MCF 10A (cell line): Measurements from ENCODE around the gene UBIAD1. TPM values are rescaled to one million over a fixed set of nuclear protein-coding genes. Genes with fewer than 3 reads are reported as not detected.

ENCODE experiments used
- BruUV-seq: library from RNA; stranded (reverse); fragments of 400-500 nt; replicated peaks from 2 replicates; lab custom pipeline; 2021; lab: Mats Ljungman, UMichigan
- CTCF ChIA-PET: fragments of 300-600 bp; sonication (Branson Sonifier 250); formaldehyde crosslinking; extraction: SDS; loops from one replicate; lab custom pipeline; 2021; ENCODE audit warnings: antibody characterized with exemption, inconsistent platforms; lab: Yijun Ruan, JAX
- POLR2A ChIA-PET: fragments of 300-600, 350-650 bp; sonication (Branson Sonifier 250); formaldehyde crosslinking; extraction: SDS; loops from one replicate; lab custom pipeline; 2020; ENCODE audit warnings: antibody characterized with exemption, inconsistent platforms; lab: Yijun Ruan, JAX
- DNase-seq: peaks from one replicate; pipeline ENCODE4 v3.0.0-alpha.2; 2018; ENCODE audit not compliant: unreplicated experiment
- H3K27ac Mint-ChIP-seq: one replicate; pipeline ENCODE4 v1.8.0; 2022; ENCODE audit warnings: mild to moderate bottlenecking, low read depth, mixed read lengths; ENCODE audit not compliant: unreplicated experiment
- H3K27me3 Mint-ChIP-seq: one replicate; pipeline ENCODE4 v1.8.0; 2022; ENCODE audit warnings: mixed read lengths; ENCODE audit not compliant: insufficient read depth, unreplicated experiment
- H3K36me3 Mint-ChIP-seq: one replicate; pipeline ENCODE4 v1.8.0; 2022; ENCODE audit warnings: mild to moderate bottlenecking, moderate library complexity, mixed read lengths; ENCODE audit not compliant: insufficient read depth, unreplicated experiment
- H3K4me1 Mint-ChIP-seq: one replicate; pipeline ENCODE4 v1.8.0; 2022; ENCODE audit warnings: mixed read lengths; ENCODE audit not compliant: insufficient read depth, unreplicated experiment
- H3K4me3 Mint-ChIP-seq: one replicate; pipeline ENCODE4 v1.8.0; 2022; ENCODE audit warnings: mild to moderate bottlenecking, moderate library complexity, mixed read lengths; ENCODE audit not compliant: unreplicated experiment
- H3K9me3 Mint-ChIP-seq: one replicate; pipeline ENCODE4 v1.8.0; 2022; ENCODE audit warnings: mixed read lengths; ENCODE audit not compliant: unreplicated experiment
- CTCF ChIP-seq: fragments of 200-600 bp; IDR thresholded peaks from one replicate; pipeline ENCODE4 v1.8.0; 2022; ENCODE audit warnings: antibody characterized with exemption, mild to moderate bottlenecking; ENCODE audit not compliant: unreplicated experiment
- intact Hi-C: fragments of 100-400 bp; cut with micrococcal nuclease; formaldehyde crosslinking; loops from 2 replicates; pipeline ENCODE4 v1.14.1; 2022
- total RNA-seq: library from RNA; stranded (reverse); gene quantifications from 2 replicates; pipeline ENCODE4 v1.2.3, GENCODE V29; 2022

The UBIAD1 gene
- total RNA-seq, 1 experiment from 2014 or later: 23.2 TPM

- no peaks in the 10 kb centered on the region for H3K4me1 Mint-ChIP-seq
- no peak for TF ChIP-seq CTCF
- no TSS peak for BruUV-seq
- no peak overlapping the region for H3K27ac Mint-ChIP-seq
- H3K27me3 Mint-ChIP-seq: peaks cover 41% of the 10 kb centered on the region
- DNase-seq: no peak
- POLR2A ChIA-PET: interaction anchor here (0.6 to 0.9 kb wide), 2 partner anchors 19 to 281 kb away, joined by 3 read pairs; no protein-coding TSS in a partner anchor
- H3K9me3 Mint-ChIP-seq: no peaks in the 10 kb centered on the region
- H3K4me3 Mint-ChIP-seq: no peak overlapping the region
- intact Hi-C loops: no loop called here
- CTCF ChIA-PET: interaction anchor here (1.2 kb wide), 1 partner anchor 10 kb away, joined by 5 read pairs; no protein-coding TSS in a partner anchor
- H3K36me3 Mint-ChIP-seq: no peaks in the 10 kb centered on the region
Observed at GRCh38 chr1:11330411-11330810, 57.4 kb downstream of the UBIAD1 start.

- Mint-ChIP-seq H3K4me3 (no peak overlapping the region), H3K4me1 (no peaks in the 10 kb centered on the region), H3K27me3 (peaks cover 38% of the 10 kb centered on the region), H3K9me3 (no peaks in the 10 kb centered on the region), H3K27ac (no peak overlapping the region), H3K36me3 (no peaks in the 10 kb centered on the region)
- BruUV-seq: no TSS peak
- ChIA-PET POLR2A (interaction anchor here (0.6 to 0.9 kb wide), 2 partner anchors 20 to 280 kb away, joined by 3 read pairs; no protein-coding TSS in a partner anchor), CTCF (interaction anchor here (0.6 to 1.2 kb wide), 4 partner anchors 8 to 349 kb away, joined by 3 to 5 read pairs (median 3); no protein-coding TSS in a partner anchor)
- no peak for DNase-seq
- TF ChIP-seq CTCF: no peak
- intact Hi-C loops: no loop called here
Observed at GRCh38 chr1:11331036-11331944, 58.3 kb downstream of the UBIAD1 start.

- Mint-ChIP-seq H3K4me1 (no peaks in the 10 kb centered on the region), H3K4me3 (no peak overlapping the region), H3K9me3 (no peaks in the 10 kb centered on the region), H3K27me3 (peaks cover 33% of the 10 kb centered on the region), H3K27ac (no peak overlapping the region), H3K36me3 (no peaks in the 10 kb centered on the region)
- DNase-seq: no peak
- intact Hi-C loops: no loop called here
- ChIA-PET CTCF (interaction anchor here (0.7 to 0.8 kb wide), 2 partner anchors 235 to 350 kb away, joined by 3 read pairs; no protein-coding TSS in a partner anchor), POLR2A (no interaction called here)
- BruUV-seq: no TSS peak
- no peak for TF ChIP-seq CTCF
Observed at GRCh38 chr1:11331945-11332546, 59.0 kb downstream of the UBIAD1 start.

GRCh38 chr1:11333631-11334030 lies 60.6 kb downstream of the UBIAD1 start:
- intact Hi-C loops: no loop called here

More at GRCh38 chr1:11333631-11334030, 60.6 kb downstream of the UBIAD1 start:
- ChIA-PET POLR2A (no interaction called here), CTCF (interaction anchor here (0.7 kb wide), 1 partner anchor 13 kb away, joined by 4 read pairs; no protein-coding TSS in a partner anchor)
- Mint-ChIP-seq H3K36me3 (no peaks in the 10 kb centered on the region), H3K4me1 (no peaks in the 10 kb centered on the region), H3K27ac (no peak overlapping the region), H3K27me3 (peaks cover 19% of the 10 kb centered on the region), H3K9me3 (no peaks in the 10 kb centered on the region), H3K4me3 (no peak overlapping the region)
- TF ChIP-seq CTCF: no peak
- no peak for DNase-seq
- no TSS peak for BruUV-seq
